GM21576 (cell line): ENCODE results near the gene RAI1.

Source experiments
- ATAC-seq: cut with Tn5 transposase; IDR thresholded peaks from one replicate; pipeline ENCODE4 v1.9.1; 2021; ENCODE audit warnings: mild to moderate bottlenecking, moderate library complexity; ENCODE audit not compliant: unreplicated experiment

RAI1 gene

DNA sequence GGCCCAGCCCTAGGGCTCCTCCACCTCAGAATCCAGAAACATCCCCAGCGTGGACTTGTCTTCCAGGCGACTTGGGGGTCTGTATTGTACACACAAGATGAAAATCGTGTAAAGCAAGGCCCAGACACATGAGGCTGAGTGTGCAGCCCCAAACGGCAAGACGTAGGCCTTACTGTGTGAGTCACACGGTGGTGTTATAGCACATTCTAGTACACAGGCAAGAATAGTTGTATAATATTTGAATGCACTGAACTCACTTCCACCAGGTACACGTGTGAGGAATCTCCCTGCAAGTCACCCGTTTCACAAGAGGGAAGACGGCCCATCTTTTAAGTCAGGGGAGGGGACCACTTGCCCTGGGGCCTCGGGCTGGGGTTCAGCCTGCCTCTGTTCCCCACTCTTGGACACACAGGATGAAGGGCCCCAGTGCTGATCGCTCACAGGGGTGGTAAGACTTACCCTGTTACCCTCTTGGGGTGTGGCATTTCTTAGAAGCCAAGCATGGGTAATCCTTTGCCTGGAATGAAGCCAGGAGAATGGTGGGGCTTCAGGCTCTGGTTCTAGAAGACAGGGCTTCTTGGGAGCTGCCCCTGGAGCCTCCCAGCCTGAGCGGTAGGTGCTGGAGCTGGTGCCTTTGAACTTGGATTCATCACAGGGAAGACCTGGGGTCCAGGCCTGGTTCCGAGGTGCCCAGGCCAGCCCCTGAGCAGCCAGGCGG is 84.3 kb downstream of the RAI1 start:
- no peak for ATAC-seq

DNA sequence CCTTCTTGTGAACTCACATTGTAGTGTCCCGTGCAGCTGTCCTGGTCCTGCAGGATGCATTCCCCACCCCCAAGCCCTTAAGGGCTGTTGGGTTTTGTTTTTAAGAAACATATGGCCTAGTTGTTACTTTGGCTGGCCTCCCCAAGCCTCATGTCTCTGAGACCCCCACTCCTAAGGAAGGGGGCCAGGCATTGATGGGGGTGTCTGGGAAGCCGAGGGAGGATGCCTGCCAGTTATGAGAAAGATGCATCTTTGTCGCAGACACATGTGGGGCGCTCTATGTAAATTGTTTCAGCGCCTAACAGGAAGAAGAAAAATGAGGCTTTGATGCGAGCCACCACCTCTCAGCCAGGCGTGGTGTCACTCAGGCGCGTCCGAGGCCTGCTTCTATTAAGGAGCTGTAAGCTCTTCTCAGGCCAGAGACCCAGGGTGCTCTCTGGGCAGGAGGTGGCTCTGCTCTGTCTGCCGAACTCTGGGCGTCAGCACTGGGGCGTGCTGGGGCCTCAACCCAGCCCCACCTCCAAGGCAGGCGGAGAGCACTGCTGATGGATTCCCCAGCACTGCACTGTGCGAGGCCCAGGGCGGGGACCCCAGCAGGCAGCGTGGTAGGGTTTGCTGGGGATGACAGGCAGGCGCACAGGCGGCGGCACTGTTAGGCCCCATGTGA is 85.0 kb downstream of the RAI1 start:
- peak; percentile 56 for ATAC-seq

DNA sequence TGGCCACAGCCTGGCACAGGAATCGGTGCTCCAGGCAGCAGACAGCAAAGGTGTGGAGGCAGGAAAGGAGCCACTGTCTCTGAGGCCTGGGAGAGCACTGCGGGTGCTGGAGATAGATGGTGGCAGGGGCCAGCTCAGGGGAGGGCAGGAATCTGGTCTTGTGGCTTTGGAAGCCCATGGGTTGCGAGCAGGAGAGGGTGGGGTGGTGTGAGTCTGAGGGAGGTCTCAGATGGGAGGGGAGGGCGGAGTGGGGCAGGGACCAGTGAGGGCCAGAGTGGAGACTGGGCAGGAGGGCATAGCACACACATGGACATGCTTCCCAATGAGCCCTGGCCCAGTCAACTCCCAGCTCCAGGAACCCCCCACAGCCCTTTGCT is 85.5 kb downstream of the RAI1 start:
- no peak for ATAC-seq

DNA sequence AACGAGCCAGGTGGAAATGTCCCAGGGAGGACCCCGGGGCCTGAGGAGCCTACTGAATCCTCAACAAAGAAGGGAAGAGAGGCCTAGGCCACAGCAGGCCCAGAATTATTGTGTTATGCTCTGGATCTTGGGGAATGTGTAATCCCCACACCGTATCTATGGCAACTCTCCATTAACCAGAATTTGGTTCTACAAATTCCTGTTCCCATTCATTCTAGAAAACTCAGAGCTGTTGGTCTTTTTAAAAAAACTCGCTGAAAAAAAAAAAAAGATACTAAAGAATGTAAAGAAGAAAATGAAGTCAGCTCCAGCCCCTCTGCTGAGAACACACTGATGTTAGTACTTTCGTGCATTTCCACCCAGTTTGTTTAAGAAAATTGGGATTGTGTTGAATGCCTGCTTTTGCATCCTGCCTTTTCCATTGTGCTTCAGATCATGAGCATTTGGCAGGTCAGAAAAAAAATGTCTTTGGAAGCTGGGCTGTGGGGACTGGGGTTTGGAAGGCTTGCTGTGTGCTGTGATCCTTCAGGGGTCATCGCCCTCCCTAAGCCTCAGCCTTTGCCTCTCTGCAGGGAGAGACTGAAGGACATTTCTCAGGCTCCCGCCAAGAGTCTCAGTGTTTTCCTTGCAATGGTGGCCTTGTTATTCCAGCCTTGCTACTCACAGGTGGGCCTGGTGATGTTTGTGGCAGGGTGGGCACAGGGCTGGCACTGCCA is 86.1 kb downstream of the RAI1 start:
- ATAC-seq = no peak

DNA sequence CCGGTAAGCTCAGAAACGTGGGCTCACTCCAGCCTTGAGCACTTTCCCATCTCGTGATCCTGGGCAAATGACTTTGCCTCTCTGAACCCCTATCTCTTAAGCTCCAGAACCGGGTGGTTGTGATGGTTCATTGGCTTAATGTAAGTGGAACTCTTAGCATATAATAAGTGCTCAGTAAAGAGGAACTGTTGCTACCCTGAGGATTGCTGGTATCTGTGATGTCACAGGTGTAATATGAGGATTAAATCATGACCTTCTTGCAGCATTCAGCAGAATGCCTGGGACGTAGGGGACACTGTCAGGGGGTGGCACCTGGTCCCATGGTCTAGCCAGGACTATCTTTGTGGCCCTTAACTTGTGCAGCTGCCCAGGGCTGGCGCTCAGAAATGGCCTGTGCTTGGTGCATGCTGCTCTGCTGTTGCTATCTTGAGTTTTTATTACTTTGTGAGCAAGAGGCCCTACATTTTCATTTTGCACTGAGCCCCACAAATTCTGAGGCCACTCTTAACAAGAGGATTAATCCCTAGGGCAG is 86.7 kb downstream of the RAI1 start:
- ATAC-seq = no peak

DNA sequence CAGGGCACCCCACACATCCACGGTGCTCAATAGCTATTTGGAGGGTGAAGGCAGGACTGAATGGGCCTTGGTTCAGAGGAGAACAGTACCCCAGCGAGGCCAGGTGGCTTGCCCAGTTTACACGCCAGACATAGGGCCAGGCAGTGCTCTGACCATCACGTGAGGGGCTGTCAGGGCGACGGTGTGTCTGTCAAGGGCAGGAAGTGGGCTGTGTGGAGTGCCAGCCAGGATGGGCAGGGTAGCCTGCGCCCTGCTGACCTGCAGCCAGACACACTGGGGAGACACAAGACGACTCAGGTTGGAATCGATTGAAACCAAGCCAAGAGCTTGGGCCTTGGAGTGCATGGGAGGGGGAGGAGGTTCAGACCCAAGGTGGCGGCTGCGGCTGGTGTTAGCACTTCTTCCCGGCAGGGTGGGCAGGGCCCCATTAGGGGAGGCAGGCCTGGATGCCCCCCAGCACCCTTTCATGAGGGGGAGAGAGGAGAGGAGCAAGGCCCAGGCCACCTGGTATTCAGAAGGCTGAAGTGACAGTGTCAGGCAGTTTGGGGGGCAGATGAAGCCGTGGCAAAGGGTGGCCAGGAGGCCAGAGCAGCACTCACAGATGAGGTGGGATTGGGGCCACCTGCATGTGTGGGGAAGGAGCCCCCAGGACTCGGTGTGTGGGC is 87.3 kb downstream of the RAI1 start:
- ATAC-seq = no peak

DNA sequence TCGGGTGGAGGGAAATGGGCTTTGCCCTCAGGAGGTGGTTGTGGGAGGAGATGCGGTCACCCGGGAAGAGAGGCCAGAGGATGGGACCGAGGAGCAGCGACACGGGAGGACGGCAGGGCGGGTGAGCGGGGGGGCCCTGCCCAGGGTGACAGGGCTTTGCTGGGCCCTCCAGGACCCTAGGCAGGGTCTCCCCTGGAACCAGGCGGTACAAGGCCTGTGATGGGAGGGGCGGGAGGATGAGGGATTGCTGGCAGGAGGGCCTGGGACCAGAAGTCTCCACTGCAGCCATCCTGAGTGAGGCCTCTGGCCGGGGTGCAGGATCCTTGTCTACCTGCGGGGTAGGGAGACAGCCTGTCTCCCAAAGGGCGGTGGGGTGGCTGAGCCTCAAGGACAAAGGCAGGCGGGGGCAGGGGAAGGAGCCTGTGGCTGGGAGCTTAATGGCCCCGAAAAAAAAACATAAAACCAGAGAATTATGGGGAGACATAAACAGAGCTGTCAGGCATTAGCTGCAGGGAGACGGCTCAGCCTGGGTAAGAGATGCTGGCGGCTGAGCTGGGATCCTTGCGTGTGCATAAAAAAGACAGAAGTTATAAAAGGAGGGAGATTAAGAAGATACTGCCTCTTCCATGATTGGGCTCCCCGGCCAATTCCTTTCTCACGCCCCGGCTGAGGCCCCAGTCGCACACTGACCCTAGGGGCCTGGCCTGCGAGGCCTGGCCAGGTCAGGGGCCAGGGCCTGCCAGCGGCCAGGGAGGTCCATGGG is 88.8 kb downstream of the RAI1 start:
- no peak for ATAC-seq

DNA sequence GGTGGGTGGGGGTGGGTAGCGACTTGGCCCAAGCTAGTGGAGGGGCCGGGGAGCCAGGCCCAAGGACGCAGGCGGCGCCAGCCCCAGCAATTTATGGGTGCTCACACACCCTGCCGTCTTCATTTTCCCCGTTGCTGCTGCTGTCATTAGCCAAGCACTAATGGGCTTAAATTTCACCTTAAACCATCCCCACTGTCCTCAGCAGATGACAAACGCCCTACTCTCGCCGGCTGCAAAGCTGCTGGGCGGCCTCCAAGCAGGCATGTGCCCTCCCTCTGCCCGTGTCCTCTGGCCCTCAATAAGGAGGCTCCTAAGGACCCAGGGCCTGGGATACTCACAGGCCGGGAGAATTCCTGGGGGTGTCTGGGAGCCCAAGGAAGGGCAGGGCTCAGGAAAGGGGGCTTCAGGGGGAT is 89.4 kb downstream of the RAI1 start:
- ATAC-seq = no peak

DNA sequence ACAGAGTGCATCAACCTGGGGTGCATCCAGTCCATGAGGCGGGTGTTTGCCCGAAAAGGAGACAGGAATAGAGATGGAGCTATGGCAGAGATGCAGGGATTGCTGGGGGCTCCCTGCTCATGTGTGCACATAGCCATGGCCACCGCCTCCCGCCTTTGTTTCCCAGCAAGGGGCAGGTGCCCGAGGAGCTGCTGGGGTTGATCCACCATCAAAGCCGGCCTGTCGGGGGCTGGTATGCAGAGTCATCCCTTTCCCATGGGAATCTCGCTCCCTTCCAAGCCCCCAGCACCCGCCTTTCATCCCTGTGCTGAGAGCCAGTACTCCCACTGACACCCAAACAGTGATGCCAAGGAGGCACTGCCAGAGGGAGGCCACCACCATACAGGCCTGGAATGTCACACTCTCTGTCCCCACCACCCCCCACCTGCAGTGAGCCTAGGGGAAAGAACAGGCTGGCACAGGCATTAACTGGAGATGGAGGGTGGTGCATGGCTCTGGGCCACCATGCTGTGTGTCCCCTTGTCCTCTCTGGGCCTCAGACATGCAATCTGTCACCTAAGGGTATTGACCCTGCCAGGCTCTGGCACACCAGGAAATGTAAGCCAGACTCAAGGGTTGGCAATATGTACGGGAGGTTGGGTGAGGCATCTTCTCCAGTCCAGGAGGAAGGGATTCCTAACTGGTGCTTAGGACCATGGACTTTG is 90.4 kb downstream of the RAI1 start:
- ATAC-seq = no peak

DNA sequence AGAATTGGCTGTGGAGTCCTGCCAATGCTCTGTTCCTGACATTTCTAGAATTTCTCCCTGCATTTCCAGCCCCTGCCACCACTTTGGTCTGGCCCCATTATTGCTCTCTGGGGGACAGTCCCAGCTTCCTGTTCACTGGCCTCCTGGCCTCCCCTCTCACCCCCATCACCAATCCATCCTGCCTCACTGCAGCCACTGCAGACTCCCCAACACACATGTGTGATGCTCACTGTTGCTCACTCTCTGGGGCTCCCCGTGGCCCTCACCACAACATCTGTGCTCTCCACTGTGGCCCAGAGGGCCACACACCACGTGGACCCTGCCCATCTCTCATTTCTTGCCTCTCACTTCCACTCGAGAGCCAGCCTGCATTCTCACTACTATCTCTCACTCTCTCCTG is 91.0 kb downstream of the RAI1 start:
- no peak for ATAC-seq

DNA sequence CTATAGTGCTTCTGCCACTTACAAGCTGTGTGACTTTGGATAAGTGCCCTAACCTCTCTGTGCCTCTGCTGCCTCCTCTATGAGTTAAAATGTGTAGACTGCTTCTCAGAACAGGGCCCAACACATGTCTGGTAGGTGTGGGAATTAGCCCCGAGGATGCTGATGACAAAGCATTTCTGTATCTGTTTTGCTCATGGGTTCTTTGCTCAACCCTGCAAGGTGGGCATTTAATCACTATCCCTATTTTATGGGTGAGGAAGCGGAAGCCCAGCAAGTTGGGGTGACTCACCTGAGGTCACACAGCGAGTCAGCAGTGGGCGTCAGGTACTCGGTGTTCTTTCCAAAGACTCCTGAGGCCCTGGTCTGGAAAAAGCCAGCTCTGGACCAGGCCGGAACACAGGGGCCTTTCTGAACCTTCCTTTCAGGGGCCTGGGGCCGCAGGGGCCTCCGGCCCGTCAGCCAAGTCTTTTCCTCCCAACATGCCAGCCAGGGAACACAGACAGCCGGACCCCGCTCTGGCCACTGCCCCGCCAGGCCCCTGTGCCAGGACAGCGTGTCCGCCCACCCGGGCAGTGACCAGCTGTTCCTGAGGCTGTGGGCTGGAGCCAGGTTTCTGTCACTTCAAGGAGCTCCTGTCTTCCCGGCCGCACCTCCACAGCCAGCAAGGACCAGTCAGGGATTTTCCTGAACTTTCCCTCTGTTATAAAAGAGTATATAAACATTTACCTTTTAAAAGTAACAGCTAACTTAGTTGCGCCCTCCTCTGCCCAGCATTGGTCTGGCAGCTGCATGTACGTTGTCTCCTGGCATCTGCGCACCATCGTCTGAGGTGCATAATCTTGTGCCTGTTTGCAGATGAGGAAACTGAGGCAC is 93.0 kb downstream of the RAI1 start:
- ATAC-seq = no peak

DNA sequence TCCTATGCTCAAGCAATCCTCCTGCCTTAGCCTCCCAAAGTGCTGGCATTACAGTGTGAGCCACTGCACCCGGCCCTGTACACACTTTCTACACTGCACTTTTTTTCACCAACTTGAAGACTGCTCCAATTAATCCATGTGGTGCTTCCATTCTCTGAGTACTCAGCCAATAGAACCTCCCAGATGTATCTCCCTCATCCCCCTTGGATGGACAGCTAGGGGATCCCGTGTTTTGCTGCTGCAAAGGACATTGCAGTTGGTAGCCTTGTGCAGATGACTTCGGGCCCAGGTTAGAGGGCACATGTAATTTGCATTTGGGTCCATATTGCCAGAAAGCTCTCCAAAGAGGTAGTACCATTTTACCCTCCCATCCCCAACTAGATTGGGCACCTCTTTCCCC is 95.6 kb downstream of the RAI1 start:
- no peak for ATAC-seq

DNA sequence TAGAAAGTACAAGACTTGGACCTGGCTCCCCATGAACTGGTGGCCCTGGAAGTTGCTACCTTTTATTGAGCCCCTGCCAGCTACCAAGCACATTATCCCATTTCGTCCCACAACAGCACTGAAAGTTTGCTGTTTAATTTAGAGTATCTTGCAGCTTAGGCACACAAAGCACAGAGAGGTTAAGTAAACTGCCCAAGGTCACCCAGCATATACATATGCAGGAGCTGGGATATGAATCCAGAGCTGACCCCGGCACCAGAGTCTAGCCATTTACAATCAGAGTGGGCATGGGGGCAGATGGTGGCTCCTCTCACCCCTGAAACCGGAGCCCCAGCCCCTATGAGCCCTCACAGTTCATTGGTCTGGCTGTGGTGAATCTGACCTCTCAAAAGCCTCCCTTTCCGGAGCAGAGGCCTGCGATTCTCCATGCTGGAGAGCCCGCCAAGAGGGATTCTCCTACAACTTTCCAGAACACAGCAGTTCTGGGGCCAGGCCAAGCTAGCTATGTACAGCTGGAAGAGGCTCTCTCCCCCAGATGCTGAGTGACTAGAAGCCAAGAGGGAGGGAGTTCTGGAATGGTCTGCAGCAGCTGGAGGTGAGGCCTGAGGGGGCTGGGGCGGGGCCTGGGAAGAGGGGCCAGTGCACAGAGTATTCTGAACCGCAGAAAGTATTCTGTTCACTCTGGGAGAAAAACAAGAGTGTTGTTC is 97.2 kb downstream of the RAI1 start:
- no peak for ATAC-seq

DNA sequence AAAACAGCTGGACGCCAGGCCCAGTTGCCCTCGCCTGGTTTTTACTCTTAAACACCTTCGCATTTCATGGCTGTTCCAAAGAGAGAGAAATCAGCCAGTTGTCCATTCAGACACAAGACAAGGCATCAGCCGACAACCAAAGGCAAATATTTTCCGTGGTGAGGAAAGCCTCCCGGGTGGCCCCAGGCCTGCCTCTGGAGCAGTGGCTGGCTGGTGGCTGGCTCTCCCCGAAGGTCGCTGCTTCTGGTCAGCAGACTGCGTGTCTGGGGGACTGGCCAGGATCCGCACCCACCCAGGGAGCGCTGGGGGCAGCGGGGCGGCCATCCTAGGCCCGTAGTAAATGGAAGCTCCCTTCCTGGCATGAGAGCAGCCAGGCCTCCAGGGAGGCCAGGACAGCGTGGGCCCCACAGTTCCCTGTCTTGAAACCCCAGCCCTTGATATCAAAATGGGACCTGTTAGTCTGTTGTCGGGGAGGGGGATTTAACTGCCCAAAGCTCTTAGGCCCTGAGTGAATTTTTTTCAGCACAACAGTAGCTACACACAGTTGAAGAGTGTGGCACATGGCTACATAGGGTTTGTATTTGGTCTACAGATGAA is 97.9 kb downstream of the RAI1 start:
- ATAC-seq = no peak

DNA sequence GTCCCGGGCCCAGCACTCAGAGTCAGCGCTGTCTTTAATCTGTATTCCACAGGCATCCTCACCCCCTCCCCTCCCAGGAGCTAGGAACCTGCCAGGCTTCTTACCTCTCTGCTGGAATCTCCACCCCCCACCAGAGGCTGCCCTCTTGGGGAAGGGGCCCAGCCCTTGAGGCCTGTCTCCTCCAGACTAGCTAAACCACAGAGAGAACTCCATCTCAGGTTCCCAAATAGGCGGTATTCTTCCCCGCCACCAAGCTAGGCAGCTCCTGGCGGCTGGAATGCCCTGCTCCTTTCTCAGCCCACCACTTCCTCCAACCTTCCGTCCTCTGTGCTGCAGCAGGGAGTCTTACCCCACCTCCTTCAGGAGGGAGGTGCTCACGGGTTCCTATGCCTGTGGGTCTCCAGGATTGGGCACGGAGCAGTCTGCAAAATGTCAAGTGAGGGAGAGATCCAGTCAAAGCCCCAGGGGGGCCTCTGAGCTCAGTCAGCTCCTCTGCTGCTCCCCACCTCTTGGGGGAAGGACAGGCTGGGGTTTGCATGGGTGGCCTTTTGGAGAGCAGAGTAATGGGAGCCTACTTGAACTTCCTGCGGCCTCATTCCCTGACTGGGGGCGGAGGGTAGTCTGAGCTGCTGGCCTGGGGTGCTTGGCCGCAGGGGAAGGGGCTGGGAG is 99.8 kb downstream of the RAI1 start:
- ATAC-seq = no peak

DNA sequence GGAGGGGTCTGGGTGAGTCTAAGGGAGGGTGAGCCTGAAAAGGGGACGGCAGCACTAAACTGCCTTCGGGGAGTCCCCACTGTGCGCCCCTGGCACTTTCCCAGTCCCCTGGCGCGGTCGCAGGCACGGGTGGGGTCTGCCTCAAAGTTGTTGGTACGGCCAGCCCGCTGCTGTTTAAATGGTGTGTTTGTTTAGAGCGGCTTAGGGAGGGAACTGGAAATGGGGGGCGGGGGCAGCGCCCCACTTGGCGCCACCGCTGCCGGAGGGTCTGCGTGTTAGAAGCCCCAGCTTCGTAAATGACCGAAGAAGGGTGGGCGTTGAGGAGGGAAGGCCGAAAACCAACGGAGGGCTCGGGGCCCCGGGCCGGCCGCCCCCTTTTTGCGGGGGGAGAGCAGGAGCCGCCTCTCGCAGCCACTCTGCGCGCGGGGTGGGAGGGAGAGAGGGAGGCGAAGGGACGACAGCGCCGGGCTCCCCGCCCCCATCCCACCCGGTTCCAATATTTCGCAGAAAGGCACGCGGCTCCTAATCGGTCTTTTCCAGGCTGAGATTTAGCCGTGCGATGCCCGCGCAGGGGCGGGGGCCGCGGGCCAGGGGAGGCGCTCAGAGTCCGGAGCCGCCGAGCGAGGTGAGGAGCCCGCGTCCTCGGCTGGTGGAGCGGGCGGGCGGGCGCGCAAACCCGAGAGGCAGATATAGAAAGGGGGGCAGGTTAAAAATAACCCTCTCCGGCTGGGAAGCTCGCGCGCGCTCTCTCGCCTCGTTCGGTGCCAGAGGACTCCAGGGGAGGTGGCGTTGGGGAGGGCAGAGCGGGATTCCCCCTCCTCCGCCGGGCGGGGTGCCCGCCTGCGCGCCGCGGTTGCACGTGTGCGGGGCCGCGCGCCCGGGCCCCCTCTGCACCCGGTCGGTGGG is 100.6 kb downstream of the RAI1 start:
- ATAC-seq = no peak
